Smooth muscle cell (in vitro differentiated cells): Measurements from ENCODE around the gene IL20RB. TPM values are rescaled to one million over a fixed set of nuclear protein-coding genes. Genes with fewer than 3 reads are reported as not detected.

Experiments used
- DNase-seq: peaks from one replicate; lab custom pipeline; 2025; ENCODE audit not compliant: unreplicated experiment; lab: John Stamatoyannopoulos, UW
- H2AFZ ChIP-seq: fragments of 200-600 bp; sonication (generic); 2 replicates; pipeline ENCODE4 v1.6.0; 2016; ENCODE audit warnings: antibody characterized with exemption, low read depth, mild to moderate bottlenecking
- H3F3A ChIP-seq: fragments of 200-600 bp; sonication (generic); 2 replicates; pipeline ENCODE4 v1.6.0; 2017; ENCODE audit warnings: antibody characterized with exemption, low read depth
- H3K27ac ChIP-seq: fragments of 200-600 bp; sonication (generic); 2 replicates; pipeline ENCODE4 v1.5.1; 2016; ENCODE audit warnings: low read depth, mild to moderate bottlenecking
- H3K27me3 ChIP-seq: fragments of 200-600 bp; sonication (generic); 2 replicates; pipeline ENCODE4 v1.6.1; 2016; ENCODE audit warnings: low read depth, mild to moderate bottlenecking
- H3K36me3 ChIP-seq: fragments of 200-600 bp; sonication (generic); 2 replicates; pipeline ENCODE4 v1.5.1; 2016; ENCODE audit warnings: low read depth
- H3K4me1 ChIP-seq: fragments of 200-600 bp; sonication (generic); 2 replicates; pipeline ENCODE4 v1.5.1; 2016; ENCODE audit warnings: low read depth
- H3K4me2 ChIP-seq: fragments of 200-600 bp; sonication (generic); 2 replicates; pipeline ENCODE4 v1.6.0; 2016; ENCODE audit warnings: mild to moderate bottlenecking
- H3K4me3 ChIP-seq: fragments of 200-600 bp; sonication (generic); 2 replicates; pipeline ENCODE4 v1.5.1; 2016; ENCODE audit warnings: mild to moderate bottlenecking
- H3K79me2 ChIP-seq: fragments of 200-600 bp; sonication (generic); 2 replicates; pipeline ENCODE4 v1.6.0; 2016; ENCODE audit warnings: low read depth, mild to moderate bottlenecking
- H3K9ac ChIP-seq: fragments of 200-600 bp; sonication (generic); 2 replicates; pipeline ENCODE4 v1.6.0; 2016; ENCODE audit warnings: low read depth
- H3K9me3 ChIP-seq: fragments of 200-600 bp; sonication (generic); replicated peaks from 2 replicates; pipeline ENCODE4 v1.5.1; 2016; ENCODE audit warnings: low read depth
- H4K20me1 ChIP-seq: fragments of 200-600 bp; sonication (generic); 2 replicates; pipeline ENCODE4 v1.6.0; 2016; ENCODE audit warnings: low read depth
- WGBS: methylation state at CpG from one replicate; pipeline ENCODE4 v1.1.7; 2016; ENCODE audit warnings: low lambda C conversion rate; 5-methylcytosine and 5-hydroxymethylcytosine counted together
- polyA plus RNA-seq: library from polyadenylated mRNA; unstranded; fragments of >200 nt; fragmentation: Nextera tagmentation; extraction: Ambion mirVana; gene quantifications from 2 replicates; pipeline ENCODE4 v1.2.1, GENCODE V29; 2016
- total RNA-seq: library from RNA; depleted of rRNA; stranded (reverse); fragments of >200 nt; gene quantifications from 2 replicates; pipeline ENCODE4 v1.2.3, GENCODE V29; 2014
- TF ChIP-seq, protein P1 (sequence below): fragments of 200-600 bp; sonication (generic); IDR thresholded peaks from 2 replicates; pipeline ENCODE4 v1.5.1; 2017; ENCODE audit warnings: borderline replicate concordance, mild to moderate bottlenecking, antibody characterized with exemption; ENCODE audit not compliant: insufficient read depth, poor library complexity, severe bottlenecking

The IL20RB gene
- total and polyA plus RNA-seq, 2 experiments from 2014 or later: 1.7 TPM

- no peak overlapping the region for H3K9ac ChIP-seq
- no peak overlapping the region for H3K4me3 ChIP-seq
- H3K4me2 ChIP-seq: no peak overlapping the region
These were observed 5.5 kb upstream of the IL20RB start for GRCh38 chr3:136952292-136952691.

GRCh38 chr3:136954251-136954650 is 3.5 kb upstream of the IL20RB start:
- Histone ChIP-seq H3K4me2 (no peak overlapping the region), H3K27ac (no peak overlapping the region), H2AFZ (no peak overlapping the region), H3K4me3 (no peak overlapping the region), H3K36me3 (no peaks in the 10 kb centered on the region), H4K20me1 (no peaks in the 10 kb centered on the region), H3K79me2 (no peaks in the 10 kb centered on the region), H3K4me1 (no peaks in the 10 kb centered on the region), H3K9ac (no peak overlapping the region), H3F3A (no peaks in the 10 kb centered on the region), H3K27me3 (no peaks in the 10 kb centered on the region), H3K9me3 (no peaks in the 10 kb centered on the region)
- TF ChIP-seq, protein P1, sequence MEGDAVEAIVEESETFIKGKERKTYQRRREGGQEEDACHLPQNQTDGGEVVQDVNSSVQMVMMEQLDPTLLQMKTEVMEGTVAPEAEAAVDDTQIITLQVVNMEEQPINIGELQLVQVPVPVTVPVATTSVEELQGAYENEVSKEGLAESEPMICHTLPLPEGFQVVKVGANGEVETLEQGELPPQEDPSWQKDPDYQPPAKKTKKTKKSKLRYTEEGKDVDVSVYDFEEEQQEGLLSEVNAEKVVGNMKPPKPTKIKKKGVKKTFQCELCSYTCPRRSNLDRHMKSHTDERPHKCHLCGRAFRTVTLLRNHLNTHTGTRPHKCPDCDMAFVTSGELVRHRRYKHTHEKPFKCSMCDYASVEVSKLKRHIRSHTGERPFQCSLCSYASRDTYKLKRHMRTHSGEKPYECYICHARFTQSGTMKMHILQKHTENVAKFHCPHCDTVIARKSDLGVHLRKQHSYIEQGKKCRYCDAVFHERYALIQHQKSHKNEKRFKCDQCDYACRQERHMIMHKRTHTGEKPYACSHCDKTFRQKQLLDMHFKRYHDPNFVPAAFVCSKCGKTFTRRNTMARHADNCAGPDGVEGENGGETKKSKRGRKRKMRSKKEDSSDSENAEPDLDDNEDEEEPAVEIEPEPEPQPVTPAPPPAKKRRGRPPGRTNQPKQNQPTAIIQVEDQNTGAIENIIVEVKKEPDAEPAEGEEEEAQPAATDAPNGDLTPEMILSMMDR: no peak
- DNase-seq: no peak
- WGBS: 93% methylated on average over 2 of the region's 2 CpGs

More at GRCh38 chr3:136952292-136952691, 5.5 kb upstream of the IL20RB start:
- H2AFZ ChIP-seq: no peak overlapping the region
- H3F3A ChIP-seq: no peaks in the 10 kb centered on the region
- no peaks in the 10 kb centered on the region for H3K36me3 ChIP-seq
- WGBS: 50% methylated on average over 1 of the region's 1 CpG
- no peaks in the 10 kb centered on the region for H3K9me3 ChIP-seq
- DNase-seq: no peak
- H3K79me2 ChIP-seq: no peaks in the 10 kb centered on the region
- H3K4me1 ChIP-seq: no peaks in the 10 kb centered on the region
- no peaks in the 10 kb centered on the region for H3K27me3 ChIP-seq
- H4K20me1 ChIP-seq: no peaks in the 10 kb centered on the region
- peak overlapping the region; percentile 3 for H3K27ac ChIP-seq
- TF ChIP-seq, protein P1: no peak

DNA sequence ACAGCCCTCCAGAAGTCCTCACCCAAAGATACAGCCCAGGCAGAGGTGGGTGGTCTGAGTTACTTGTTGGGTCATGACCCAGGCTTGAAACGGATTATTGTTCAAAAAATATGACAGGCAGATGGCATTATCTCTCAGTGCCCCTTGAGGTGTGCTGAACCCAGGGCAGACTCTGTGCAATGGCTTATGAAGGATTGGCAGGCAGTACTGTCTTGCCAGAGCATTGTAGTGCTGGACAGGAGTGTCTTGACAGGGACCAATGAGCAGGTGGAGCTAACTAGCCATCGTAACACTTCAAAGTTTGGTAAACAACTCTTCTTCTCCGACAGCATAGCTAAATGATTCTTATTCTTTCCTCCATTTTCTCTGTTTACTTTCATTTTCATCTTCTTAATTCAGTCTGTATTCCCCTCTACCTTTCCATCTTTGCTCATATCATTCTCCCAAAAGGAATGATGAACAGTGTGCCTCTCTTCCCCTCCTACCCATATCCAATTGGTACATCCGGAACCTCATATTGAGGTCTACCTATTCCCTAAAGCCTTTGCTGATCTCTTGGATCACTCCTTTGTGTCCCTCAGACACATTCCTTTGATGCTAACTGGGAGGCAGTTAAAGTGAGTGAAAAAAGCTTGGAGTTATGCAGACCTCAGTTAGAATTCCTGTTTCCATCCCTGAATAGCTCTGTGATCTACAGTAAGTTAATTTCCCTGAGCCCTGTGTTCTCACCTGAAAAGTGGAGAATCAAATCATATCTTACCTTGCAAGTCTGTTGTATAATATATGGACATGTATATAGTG is 2.6 kb upstream of the IL20RB start:
- TF ChIP-seq, protein P1: no peak
- DNase-seq: no peak
- peak overlapping the region; percentile 52 for H3K4me2 ChIP-seq
- no peaks in the 10 kb centered on the region for H3K4me1 ChIP-seq
- no peak overlapping the region for H2AFZ ChIP-seq
- H3K79me2 ChIP-seq: no peaks in the 10 kb centered on the region
- 93% methylated on average over 4 of the region's 4 CpGs for WGBS
- H3K27me3 ChIP-seq: no peaks in the 10 kb centered on the region
- no peak overlapping the region for H3K4me3 ChIP-seq
- no peaks in the 10 kb centered on the region for H3K36me3 ChIP-seq
- H4K20me1 ChIP-seq: no peaks in the 10 kb centered on the region
- H3K9ac ChIP-seq: no peak overlapping the region
- H3F3A ChIP-seq: no peaks in the 10 kb centered on the region
- no peaks in the 10 kb centered on the region for H3K9me3 ChIP-seq
- peak overlapping the region; percentile 36 for H3K27ac ChIP-seq

DNA sequence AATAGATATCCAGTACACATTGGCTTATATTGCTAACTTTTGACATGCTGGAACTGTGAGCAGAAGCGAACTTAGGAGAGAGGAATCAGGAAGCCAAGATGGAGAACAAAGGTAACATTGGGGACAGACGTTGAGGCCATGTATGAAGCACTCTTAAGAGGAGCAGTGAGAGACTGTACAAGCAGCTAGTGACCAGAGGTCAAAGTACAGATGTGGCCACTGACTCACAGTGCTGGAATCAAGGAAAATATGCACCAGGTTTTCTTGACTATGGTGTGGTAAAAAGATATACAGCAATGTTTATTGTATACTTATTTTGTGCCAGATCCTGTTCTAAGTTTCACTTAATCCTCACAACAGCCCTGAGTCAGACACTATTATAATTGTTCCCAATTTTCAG is 2.0 kb upstream of the IL20RB start:
- Histone ChIP-seq H2AFZ (no peak overlapping the region), H3K4me1 (no peaks in the 10 kb centered on the region), H3K4me3 (no peak overlapping the region), H4K20me1 (no peaks in the 10 kb centered on the region), H3K27me3 (no peaks in the 10 kb centered on the region), H3K9ac (no peak overlapping the region), H3K27ac (peak overlapping the region; percentile 36), H3K79me2 (no peaks in the 10 kb centered on the region), H3K36me3 (no peaks in the 10 kb centered on the region), H3K4me2 (peak overlapping the region; percentile 52), H3F3A (no peaks in the 10 kb centered on the region), H3K9me3 (no peaks in the 10 kb centered on the region)
- TF ChIP-seq, protein P1: no peak
- 60% methylated on average over 2 of the region's 2 CpGs for WGBS
- DNase-seq: no peak
